ENCODE data around the gene PLCG1.

DNA sequence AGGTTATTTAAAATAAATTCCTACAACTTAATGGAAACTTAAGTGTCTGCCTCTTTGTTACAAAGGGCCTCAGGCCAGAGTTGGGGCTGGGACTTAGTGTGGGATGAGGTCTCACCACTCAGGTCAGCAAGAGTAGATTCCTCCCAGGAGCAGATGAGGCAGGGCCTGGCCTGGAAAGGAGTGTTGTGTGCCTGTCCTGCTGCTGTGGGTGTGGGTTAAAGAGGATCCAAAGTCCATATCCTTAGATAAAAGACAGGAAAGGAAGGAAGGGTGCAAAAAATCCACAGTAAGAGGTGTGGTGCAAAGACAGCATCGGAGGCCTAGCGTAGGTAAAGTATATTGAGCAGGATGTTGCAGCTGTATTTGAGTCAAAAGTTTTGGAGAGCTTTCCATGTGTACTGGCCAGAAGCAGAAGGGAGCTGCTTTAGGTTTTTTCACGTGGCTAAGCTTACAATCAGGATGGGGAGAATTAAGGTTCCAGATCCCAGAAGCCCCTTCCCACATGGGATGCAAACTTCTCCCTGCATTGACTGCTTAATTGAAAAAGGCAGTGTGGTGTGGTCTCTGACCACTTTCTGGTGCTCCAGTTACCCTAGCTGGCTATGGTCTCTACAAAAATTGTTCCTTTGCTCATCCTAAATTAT lies 12.8 kb upstream of the PLCG1 start:
- TF ChIP-seq POLR2A (IDR thresholded peaks at IDR 0.05; ENCODE audit: low read depth, low read length) (no peak), POLR2AphosphoS5 (IDR thresholded peaks at IDR 0.05; ENCODE audit: low read depth, low read length) (no peak), PAX5 (IDR thresholded peaks at IDR 0.05; ENCODE audit: insufficient read depth, low read length, severe bottlenecking) (no peak), TAF1 (IDR thresholded peaks at IDR 0.05; ENCODE audit: low read depth, low read length) (no peak)

Measured in GM12891 (cell line).